Mucosa of descending colon (tissue), 3 donors: ENCODE results near the gene ADAM10. TPM values are rescaled to one million over a fixed set of nuclear protein-coding genes. Genes with fewer than 3 reads are reported as not detected.
A peak's percentile ranks its signal among the peaks of the same experiment; 100 is the strongest.

Experiments used
- ATAC-seq: fragments of 200-7000 bp; cut with Tn5 transposase; one replicate; pipeline ENCODE4 v1.9.1; 2020; ENCODE audit warnings: mild to moderate bottlenecking, moderate library complexity
- DNase-seq, 3 donors: peaks; one replicate each; pipeline ENCODE4 v3.0.0-alpha.2; 2020
- H3K36me3 ChIP-seq: fragments of 200-600 bp; one replicate; pipeline ENCODE4 v1.8.0; 2021; ENCODE audit warnings: low read depth, mild to moderate bottlenecking
- H3K4me1 ChIP-seq: fragments of 200-600 bp; one replicate; pipeline ENCODE4 v1.8.0; 2021; ENCODE audit warnings: low read depth, mild to moderate bottlenecking
- H3K4me3 ChIP-seq: fragments of 200-600 bp; one replicate; pipeline ENCODE4 v1.8.0; 2021; ENCODE audit warnings: mild to moderate bottlenecking
- H3K9me3 ChIP-seq: fragments of 200-600 bp; one replicate; pipeline ENCODE4 v1.8.0; 2021; ENCODE audit warnings: mild to moderate bottlenecking
- CTCF ChIP-seq: fragments of 200-600 bp; IDR thresholded peaks from one replicate; pipeline ENCODE4 v1.8.0; 2022; ENCODE audit warnings: antibody characterized with exemption, mild to moderate bottlenecking
- intact Hi-C, 2 donors: fragments of 100-400 bp; cut with DNase I in 1 of 2; cut with micrococcal nuclease in 1 of 2; formaldehyde crosslinking; loops; one replicate each; pipeline versions ENCODE4 v1.11.0 to v1.11.1; 2022; cut with DNase I, micrococcal nuclease
- total RNA-seq, 3 donors: library from RNA; stranded (reverse); fragmentation: NEBNext Ultra II Directional in 2 of 3; extraction: Animal tissue kit (Norgen Biotek cat#: 25700) in 2 of 3; gene quantifications; one replicate each; pipeline versions ENCODE4 v1.2.1 to v1.2.4, GENCODE V29; 2021 to 2023
- donor health status: DM: no; HTN: no; CAD: no; lungs with moderate emphysema.
- donor health status: DM: no; HTN: no; CAD: no.
- donor health status: DM: no; HTN: yes; CAD: no.

The ADAM10 gene
- total RNA-seq, 3 donors from 2014 or later = 109 to 178 (median 143) TPM

GRCh38 chr15:58547628-58548307, 201.7 kb downstream of the ADAM10 start:
- Histone ChIP-seq H3K9me3 (no peaks in the 10 kb centered on the region), H3K4me1 (peaks cover 17% of the 10 kb centered on the region), H3K36me3 (no peaks in the 10 kb centered on the region), H3K4me3 (no peak overlapping the region)
- DNase-seq (no peak), ATAC-seq (no peak)
- intact Hi-C loops = no loop called here
- no peak for TF ChIP-seq CTCF

GRCh38 chr15:58546635-58547627, 202.6 kb downstream of the ADAM10 start:
- ATAC-seq (peak; percentile 49), DNase-seq (no peak)
- Histone ChIP-seq H3K4me1 (peaks cover 9% of the 10 kb centered on the region), H3K9me3 (no peaks in the 10 kb centered on the region), H3K4me3 (no peak overlapping the region), H3K36me3 (no peaks in the 10 kb centered on the region)
- no peak for TF ChIP-seq CTCF
- intact Hi-C loops = no loop called here

- ATAC-seq (no peak), DNase-seq (no peak)
- Histone ChIP-seq H3K9me3 (no peaks in the 10 kb centered on the region), H3K36me3 (no peaks in the 10 kb centered on the region), H3K4me3 (no peak overlapping the region), H3K4me1 (peaks cover under 1% of the 10 kb centered on the region)
- TF ChIP-seq CTCF = no peak
- intact Hi-C loops = no loop called here
Observed at GRCh38 chr15:58546066-58546591, 203.4 kb downstream of the ADAM10 start.

- no peaks in the 10 kb centered on the region for H3K4me1 ChIP-seq
- H3K36me3 ChIP-seq = no peaks in the 10 kb centered on the region
- no peaks in the 10 kb centered on the region for H3K9me3 ChIP-seq
- TF ChIP-seq CTCF = no peak
- no peak overlapping the region for H3K4me3 ChIP-seq
- intact Hi-C loops = no loop called here
- ATAC-seq (no peak), DNase-seq (no peak)
Observed at GRCh38 chr15:58545307-58546065, 204.0 kb downstream of the ADAM10 start.

GRCh38 chr15:58544756-58545155, 204.8 kb downstream of the ADAM10 start:
- H3K4me3 ChIP-seq = no peak overlapping the region

More at GRCh38 chr15:58544756-58545155, 204.8 kb downstream of the ADAM10 start:
- no peak for TF ChIP-seq CTCF
- intact Hi-C loops = no loop called here
- no peak for ATAC-seq
- DNase-seq = no peak
- H3K4me1 ChIP-seq = no peaks in the 10 kb centered on the region
- H3K36me3 ChIP-seq = no peaks in the 10 kb centered on the region
- no peaks in the 10 kb centered on the region for H3K9me3 ChIP-seq
